Neuronal stem cell (in vitro differentiated cells): ENCODE measurements around the gene ASB18.

ENCODE experiments used
- DNase-seq: peaks from one replicate; pipeline ENCODE4 v3.0.0-alpha.2; 2013; ENCODE audit warnings: low spot score
- H2AFZ ChIP-seq: one replicate; pipeline ENCODE4 v1.6.1; 2013; ENCODE audit warnings: mild to moderate bottlenecking, low read length, inconsistent platforms
- H2AK5ac ChIP-seq: 2 replicates; pipeline ENCODE4 v1.6.1; 2013; ENCODE audit warnings: low read depth, mild to moderate bottlenecking, inconsistent platforms, low read length, moderate library complexity, mixed read lengths
- H2BK120ac ChIP-seq: 2 replicates; pipeline ENCODE4 v1.6.1; 2013; ENCODE audit warnings: low read depth, mild to moderate bottlenecking, inconsistent platforms, low read length, moderate library complexity, mixed read lengths
- H2BK12ac ChIP-seq: one replicate; pipeline ENCODE4 v1.6.1; 2013; ENCODE audit warnings: low read length, inconsistent platforms
- H2BK15ac ChIP-seq: 2 replicates; pipeline ENCODE4 v1.6.1; 2013; ENCODE audit warnings: mild to moderate bottlenecking, low read length, inconsistent platforms, mixed read lengths
- H2BK5ac ChIP-seq: one replicate; pipeline ENCODE4 v1.6.1; 2013; ENCODE audit warnings: inconsistent platforms, mild to moderate bottlenecking, low read length, moderate library complexity
- H3K14ac ChIP-seq: one replicate; pipeline ENCODE4 v1.6.1; 2013; ENCODE audit warnings: low read length, inconsistent platforms
- H3K18ac ChIP-seq: 2 replicates; pipeline ENCODE4 v1.6.1; 2013; ENCODE audit warnings: low read length, inconsistent platforms
- H3K23ac ChIP-seq: 2 replicates; pipeline ENCODE4 v1.6.1; 2013; ENCODE audit warnings: low read depth, mild to moderate bottlenecking, mixed read lengths, low read length, inconsistent platforms; ENCODE audit not compliant: poor library complexity
- H3K27ac ChIP-seq: replicated peaks from 3 replicates; pipeline ENCODE4 v1.5.1; 2013; ENCODE audit warnings: low read length, inconsistent platforms
- H3K27me3 ChIP-seq, 3 experiments: 2 replicates each; pipeline ENCODE4 v1.6.1; 2013; ENCODE audit warnings: low read length in 3 of 3, mild to moderate bottlenecking in 2 of 3, inconsistent platforms in 1 of 3, low read depth in 1 of 3, mixed read lengths in 1 of 3, moderate library complexity in 1 of 3; ENCODE audit not compliant: control insufficient read depth in 3 of 3, insufficient read depth in 3 of 3
- H3K36me3 ChIP-seq, 2 donors: replicated peaks in 1 of 2; 2 replicates each; pipeline ENCODE4 v1.6.1; 2013; ENCODE audit warnings: low read length in 2 of 2; ENCODE audit not compliant: control insufficient read depth in 2 of 2, insufficient read depth in 2 of 2
- H3K4ac ChIP-seq: 2 replicates; pipeline ENCODE4 v1.6.1; 2013; ENCODE audit warnings: inconsistent platforms, mild to moderate bottlenecking, low read length, moderate library complexity
- H3K4me1 ChIP-seq, 2 donors: 1 replicate in 1 of 2; 2 replicates in 1 of 2; pipeline ENCODE4 v1.6.1; 2013; ENCODE audit warnings: low read length in 2 of 2, low read depth in 1 of 2; ENCODE audit not compliant: control insufficient read depth in 2 of 2, insufficient read depth in 1 of 2
- H3K4me2 ChIP-seq: one replicate; pipeline ENCODE4 v1.6.1; 2013; ENCODE audit warnings: mild to moderate bottlenecking, low read length, inconsistent platforms; ENCODE audit not compliant: insufficient read depth, poor library complexity, severe bottlenecking
- H3K4me3 ChIP-seq, 2 donors: 2 replicates each; pipeline ENCODE4 v1.5.1; 2013; ENCODE audit warnings: low read length in 2 of 2, mild to moderate bottlenecking in 2 of 2, inconsistent platforms in 1 of 2, moderate library complexity in 1 of 2
- H3K79me1 ChIP-seq: one replicate; pipeline ENCODE4 v1.6.1; 2013; ENCODE audit warnings: low read depth, mild to moderate bottlenecking, inconsistent platforms, low read length, moderate library complexity
- H3K9ac ChIP-seq: one replicate; pipeline ENCODE4 v1.6.1; 2013; ENCODE audit warnings: mild to moderate bottlenecking, low read depth, low read length, inconsistent platforms; ENCODE audit not compliant: poor library complexity
- H3K9me3 ChIP-seq, 2 donors: replicated peaks in 1 of 2; 2 replicates each; pipeline versions ENCODE3 to v1.6.1; 2013; ENCODE audit warnings: low read length in 2 of 2, mild to moderate bottlenecking in 2 of 2, inconsistent platforms in 1 of 2, low read depth in 1 of 2, mixed read lengths in 1 of 2, moderate library complexity in 1 of 2; ENCODE audit not compliant: control insufficient read depth in 2 of 2, insufficient read depth in 1 of 2
- H4K8ac ChIP-seq: one replicate; pipeline ENCODE4 v1.6.1; 2013; ENCODE audit warnings: low read depth, mild to moderate bottlenecking, inconsistent platforms, low read length, moderate library complexity
- H4K91ac ChIP-seq: one replicate; pipeline ENCODE4 v1.6.1; 2013; ENCODE audit warnings: low read length, low read depth, mild to moderate bottlenecking, inconsistent platforms; ENCODE audit not compliant: poor library complexity
- WGBS, 2 donors: extraction: QIAGEN DNeasy Blood & Tissue Kit; methylation state at CpG; one replicate each; pipeline ENCODE4 v1.1.7; 2013; ENCODE audit warnings: missing lambda C conversion rate in 2 of 2, mixed read lengths in 1 of 2; ENCODE audit not compliant: insufficient read length in 2 of 2, insufficient replicate concordance in 1 of 2; ENCODE audit errors: extremely low coverage in 2 of 2; 5-methylcytosine and 5-hydroxymethylcytosine counted together

The ASB18 gene

DNA sequence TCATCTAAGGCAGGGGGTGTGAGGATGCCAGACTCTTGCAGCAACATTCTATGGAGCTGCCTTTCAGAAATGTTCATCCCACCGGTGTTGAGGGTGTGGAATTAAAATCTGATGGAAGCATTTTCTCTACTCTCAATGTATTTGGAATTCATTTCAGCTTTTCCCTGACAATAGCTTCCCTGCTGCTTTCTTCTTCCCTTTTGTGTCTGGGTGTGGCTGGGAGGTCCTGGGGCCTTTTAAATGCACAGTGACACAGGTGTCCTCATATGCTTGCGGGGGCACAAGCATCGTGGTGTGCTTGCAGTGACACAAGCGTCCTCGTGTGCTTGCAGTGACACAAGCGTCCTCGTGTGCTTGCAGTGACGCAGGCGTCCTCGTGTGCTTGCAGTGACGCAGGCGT, 43.4 kb upstream of the ASB18 start:
- Histone ChIP-seq H3K4me3 (no peak overlapping the region), H3K9me3 (peaks cover 0 to 8% of the 10 kb centered on the region in 2 donors), H3K36me3 (no peaks in the 10 kb centered on the region), H2BK12ac (no peak overlapping the region), H2BK15ac (no peak overlapping the region), H3K27ac (no peak overlapping the region), H3K4me2 (no peak overlapping the region), H2BK5ac (no peak overlapping the region), H3K27me3 (no peaks in the 10 kb centered on the region), H3K4ac (no peak overlapping the region), H3K9ac (no peak overlapping the region), H4K8ac (no peak overlapping the region), H3K18ac (no peak overlapping the region), H3K23ac (no peak overlapping the region), H3K79me1 (no peaks in the 10 kb centered on the region), H2BK120ac (no peak overlapping the region), H3K14ac (no peak overlapping the region), H4K91ac (no peak overlapping the region), H3K4me1 (peaks cover 4 to 5% of the 10 kb centered on the region in 2 donors), H2AFZ (no peak overlapping the region), H2AK5ac (no peak overlapping the region)
- no CpG with 5 or more reads among the region's 12 CpGs for WGBS, 2 donors
- DNase-seq, result no peak

DNA sequence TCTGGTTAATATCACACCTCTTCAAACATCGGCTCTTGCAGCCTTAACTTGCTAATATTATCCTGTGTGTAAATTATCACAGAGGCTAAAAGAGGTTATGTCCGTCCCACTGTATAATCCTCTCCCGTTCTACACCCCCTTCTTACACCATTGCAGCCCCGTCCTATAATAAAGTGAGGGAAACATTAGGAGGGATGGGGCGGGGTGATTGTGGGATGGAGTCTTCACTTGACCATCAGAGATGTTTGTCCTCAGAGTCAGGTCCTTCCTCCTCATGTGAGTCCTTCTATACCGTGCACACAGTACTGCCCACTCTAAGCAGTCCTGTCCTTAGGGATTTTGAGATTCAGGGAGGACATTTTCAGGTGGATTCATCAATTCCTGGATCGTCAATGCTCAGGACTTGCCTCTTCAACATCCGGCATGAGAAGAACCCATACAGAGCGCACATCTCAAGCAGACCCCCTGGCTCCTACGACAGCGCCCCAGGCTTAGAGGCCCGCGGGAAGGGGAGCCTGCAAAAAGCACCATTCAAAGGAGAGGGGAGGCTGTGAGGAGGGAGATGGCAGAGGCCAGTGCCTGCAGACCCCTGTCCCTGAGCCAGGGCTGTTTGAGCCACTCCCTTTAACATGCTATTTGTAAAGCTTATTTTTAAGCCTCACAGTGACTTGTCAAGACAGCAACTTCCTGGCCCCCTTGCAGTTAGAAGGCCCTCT, 42.8 kb upstream of the ASB18 start:
- peaks cover 4 to 5% of the 10 kb centered on the region in 2 donors for H3K4me1 ChIP-seq
- no peak for DNase-seq

GRCh38 chr2:236305964-236306605, 41.9 kb upstream of the ASB18 start:
- no peak overlapping the region for H3K4ac ChIP-seq
- no peaks in the 10 kb centered on the region for H3K9me3 ChIP-seq
- H2BK12ac ChIP-seq, result no peak overlapping the region
- H4K8ac ChIP-seq, result no peak overlapping the region
- no peak overlapping the region for H3K4me2 ChIP-seq
- H3K23ac ChIP-seq, result no peak overlapping the region
- H3K27ac ChIP-seq, result no peak overlapping the region
- H3K4me3 ChIP-seq, result no peak overlapping the region
- H2AK5ac ChIP-seq, result no peak overlapping the region
- peaks cover 4 to 5% of the 10 kb centered on the region in 2 donors for H3K4me1 ChIP-seq
- no peak overlapping the region for H2BK15ac ChIP-seq
- no peaks in the 10 kb centered on the region for H3K36me3 ChIP-seq
- no peak overlapping the region for H3K14ac ChIP-seq
- no peak for DNase-seq
- H3K18ac ChIP-seq, result no peak overlapping the region
- H2BK5ac ChIP-seq, result no peak overlapping the region
- no peak overlapping the region for H2BK120ac ChIP-seq
- H3K79me1 ChIP-seq, result no peaks in the 10 kb centered on the region
- H3K27me3 ChIP-seq, result no peaks in the 10 kb centered on the region
- H2AFZ ChIP-seq, result no peak overlapping the region
- H3K9ac ChIP-seq, result no peak overlapping the region
- H4K91ac ChIP-seq, result no peak overlapping the region
- no CpG with 5 or more reads among the region's 6 CpGs for WGBS, 2 donors

More for the DNA sequence above, 42.8 kb upstream of the ASB18 start:
- Histone ChIP-seq H3K9me3 (peaks cover 0 to 1% of the 10 kb centered on the region in 2 donors), H2BK120ac (no peak overlapping the region), H2BK12ac (no peak overlapping the region), H3K23ac (no peak overlapping the region), H4K91ac (no peak overlapping the region), H3K18ac (no peak overlapping the region), H3K4me2 (no peak overlapping the region), H3K27ac (no peak overlapping the region), H3K4me3 (no peak overlapping the region), H3K9ac (no peak overlapping the region), H3K36me3 (no peaks in the 10 kb centered on the region), H3K14ac (no peak overlapping the region), H3K4ac (no peak overlapping the region), H4K8ac (no peak overlapping the region), H3K79me1 (no peaks in the 10 kb centered on the region), H2BK5ac (no peak overlapping the region), H3K27me3 (no peaks in the 10 kb centered on the region), H2BK15ac (no peak overlapping the region), H2AK5ac (no peak overlapping the region), H2AFZ (peak overlapping the region; percentile 12)
- WGBS, 2 donors, result no CpG with 5 or more reads among the region's 13 CpGs

DNA sequence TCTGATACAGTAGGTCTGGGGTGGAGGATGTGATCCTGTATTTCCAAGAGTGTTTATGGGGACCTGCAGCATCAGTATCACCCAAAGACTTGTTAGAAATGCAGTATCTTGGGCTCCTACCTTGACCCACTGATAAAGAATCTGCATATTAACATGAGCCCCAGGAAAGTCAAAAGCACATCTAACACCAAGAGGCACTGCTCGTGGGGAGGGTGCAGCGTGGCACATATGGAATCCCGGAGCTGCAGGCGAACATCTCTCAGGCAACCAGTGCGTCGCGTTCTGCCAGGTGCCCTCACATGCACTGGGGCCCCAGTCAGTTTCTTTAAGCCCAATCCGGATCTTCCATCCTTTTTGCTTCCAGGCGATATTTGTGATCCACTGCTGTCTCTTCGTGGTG, 41.3 kb upstream of the ASB18 start:
- DNase-seq, result no peak

More for the DNA sequence above, 41.3 kb upstream of the ASB18 start:
- no peak overlapping the region for H3K9ac ChIP-seq
- no peak overlapping the region for H2AFZ ChIP-seq
- no peaks in the 10 kb centered on the region for H3K27me3 ChIP-seq
- no peaks in the 10 kb centered on the region for H3K36me3 ChIP-seq
- no peak overlapping the region for H3K27ac ChIP-seq
- no peak overlapping the region for H2BK5ac ChIP-seq
- H3K4ac ChIP-seq, result no peak overlapping the region
- no peak overlapping the region for H3K23ac ChIP-seq
- no peaks in the 10 kb centered on the region for H3K79me1 ChIP-seq
- no CpG with 5 or more reads among the region's 10 CpGs for WGBS, 2 donors
- no peak overlapping the region for H4K91ac ChIP-seq
- H2AK5ac ChIP-seq, result no peak overlapping the region
- H3K4me2 ChIP-seq, result no peak overlapping the region
- no peak overlapping the region for H3K18ac ChIP-seq
- H2BK12ac ChIP-seq, result no peak overlapping the region
- no peak overlapping the region for H3K4me3 ChIP-seq
- H3K9me3 ChIP-seq, result no peaks in the 10 kb centered on the region
- no peak overlapping the region for H2BK120ac ChIP-seq
- no peak overlapping the region for H4K8ac ChIP-seq
- H3K14ac ChIP-seq, result no peak overlapping the region
- peaks cover 4 to 5% of the 10 kb centered on the region in 2 donors for H3K4me1 ChIP-seq
- H2BK15ac ChIP-seq, result no peak overlapping the region
